Caco-2 (cell line): ENCODE results near the gene RAPGEF1. TPM values are rescaled to one million over a fixed set of nuclear protein-coding genes. Genes with fewer than 3 reads are reported as not detected.

Source experiments
- BruUV-seq: library from RNA; stranded (reverse); fragments of 400-500 nt; replicated peaks from 2 replicates; lab custom pipeline; 2021; lab: Mats Ljungman, UMichigan
- CTCF ChIA-PET: fragments of 300-600 bp; sonication (Branson Sonifier 250); formaldehyde crosslinking; loops from one replicate; lab custom pipeline; 2022; ENCODE audit warnings: antibody characterized with exemption; lab: Charles Lee
- POLR2A ChIA-PET: fragments of 300-600 bp; sonication (Branson Sonifier 250); formaldehyde crosslinking; loops from one replicate; lab custom pipeline; 2022; ENCODE audit warnings: antibody characterized with exemption; lab: Charles Lee
- DNase-seq, 2 experiments: peaks; one replicate each; pipeline versions ENCODE4 v3.0.0 to v3.0.0-alpha.2; 2020 to 2022
- H3K27me3 ChIP-seq: replicated peaks from 2 replicates; pipeline ENCODE4 v1.6.0; 2011; ENCODE audit warnings: low read length; ENCODE audit not compliant: control insufficient read depth, insufficient read depth
- H3K36me3 ChIP-seq: 2 replicates; pipeline ENCODE4 v1.5.1; 2011; ENCODE audit warnings: low read length; ENCODE audit not compliant: control insufficient read depth, insufficient read depth
- H3K4me1 ChIP-seq: fragments of 250-450 bp; sonication (Bioruptor Pico); 2 replicates; pipeline ENCODE4 v1.5.1; 2020; ENCODE audit warnings: mild to moderate bottlenecking
- H3K4me3 ChIP-seq: 2 replicates; pipeline ENCODE4 v1.5.1; 2011; ENCODE audit warnings: low read depth, mild to moderate bottlenecking, control low read depth, low read length
- H3K9me3 ChIP-seq: fragments of 250-450 bp; sonication (Bioruptor Pico); 2 replicates; pipeline ENCODE4 v1.5.1; 2020; ENCODE audit warnings: mild to moderate bottlenecking, moderate library complexity
- H3K27ac Mint-ChIP-seq: one replicate; pipeline ENCODE4 v1.8.0; 2022; ENCODE audit warnings: mixed read lengths; ENCODE audit not compliant: unreplicated experiment
- H3K27me3 Mint-ChIP-seq: one replicate; pipeline ENCODE4 v1.8.0; 2022; ENCODE audit warnings: mixed read lengths; ENCODE audit not compliant: insufficient read depth, unreplicated experiment
- H3K36me3 Mint-ChIP-seq: one replicate; pipeline ENCODE4 v1.8.0; 2022; ENCODE audit warnings: mild to moderate bottlenecking, mixed read lengths; ENCODE audit not compliant: insufficient read depth, unreplicated experiment
- H3K4me1 Mint-ChIP-seq: one replicate; pipeline ENCODE4 v1.8.0; 2022; ENCODE audit warnings: low read depth, mixed read lengths; ENCODE audit not compliant: unreplicated experiment
- H3K4me3 Mint-ChIP-seq: one replicate; pipeline ENCODE4 v1.8.0; 2022; ENCODE audit warnings: mild to moderate bottlenecking, moderate library complexity, mixed read lengths; ENCODE audit not compliant: unreplicated experiment
- H3K9me3 Mint-ChIP-seq: one replicate; pipeline ENCODE4 v1.8.0; 2022; ENCODE audit warnings: mixed read lengths; ENCODE audit not compliant: unreplicated experiment
- intact Hi-C: fragments of 100-400 bp; cut with micrococcal nuclease; formaldehyde crosslinking; loops from one replicate; pipeline ENCODE4 v1.10.0; 2022; ENCODE audit not compliant: unreplicated experiment
- total RNA-seq: library from RNA; stranded (reverse); gene quantifications from 2 replicates; pipeline ENCODE4 v1.2.3, GENCODE V29; 2022
- TF ChIP-seq, protein P1 (sequence below), 2 experiments: fragments of 200-600 bp in 1 of 2; IDR thresholded peaks; 1 replicate in 1 of 2; 2 replicates in 1 of 2; pipeline versions ENCODE4 v1.5.1 to v1.8.0; 2011 to 2022; ENCODE audit warnings: antibody characterized with exemption in 1 of 2, control low read depth in 1 of 2, inconsistent platforms in 1 of 2, low read depth in 1 of 2, low read length in 1 of 2, mild to moderate bottlenecking in 1 of 2, moderate library complexity in 1 of 2; ENCODE audit not compliant: insufficient read depth in 1 of 2, severe bottlenecking in 1 of 2, unreplicated experiment in 1 of 2

RAPGEF1 gene
- total RNA-seq, 1 experiment from 2014 or later, result 75.4 TPM

DNA sequence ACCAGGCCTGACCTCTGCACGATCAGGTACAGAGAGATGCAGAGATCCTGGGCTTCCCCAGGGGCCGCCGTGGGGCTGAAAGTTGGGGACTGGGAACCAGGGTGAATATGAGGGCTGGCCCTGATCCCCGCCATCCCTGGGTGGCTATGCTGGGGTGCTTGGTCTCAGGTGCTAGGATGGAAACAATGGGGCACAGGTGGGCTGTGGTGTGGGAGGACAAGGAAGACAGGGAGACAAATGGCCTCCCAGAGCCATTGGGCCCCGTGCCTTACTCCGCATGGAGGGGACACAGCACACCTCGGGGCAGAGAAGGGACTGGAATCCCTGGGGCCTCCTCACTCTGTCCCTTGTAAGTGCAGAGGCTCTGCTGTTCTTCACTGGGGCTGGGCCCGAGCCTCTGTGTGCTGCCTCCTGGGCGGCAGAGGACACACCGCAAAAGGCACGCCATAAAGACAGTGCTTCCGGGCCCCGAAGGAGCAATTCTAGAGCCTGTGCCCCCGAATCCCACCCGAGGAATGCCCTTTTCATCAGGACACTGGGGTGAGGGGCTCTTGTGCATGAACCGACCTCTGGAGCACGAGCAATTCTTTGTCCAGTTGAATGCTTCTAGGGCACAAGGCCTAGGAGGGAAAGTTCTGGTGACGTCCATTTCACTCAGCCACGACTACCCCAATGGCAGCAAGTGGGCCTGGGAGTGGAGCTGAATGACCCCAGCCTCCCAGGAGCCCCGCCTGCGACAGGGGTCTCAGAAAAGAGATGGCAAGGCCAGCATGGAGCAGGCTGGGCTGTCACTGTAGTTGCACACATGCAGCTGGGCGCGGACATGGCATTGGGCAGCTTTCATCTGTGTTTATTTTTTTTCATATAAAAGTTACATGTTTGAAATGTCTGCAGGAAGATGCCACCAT lies 163.7 kb downstream of the RAPGEF1 start:
- no peak for DNase-seq
- BruUV-seq, result no TSS peak
- no peaks in the 10 kb centered on the region for H3K27me3 Mint-ChIP-seq
- Histone ChIP-seq H3K9me3 (no peaks in the 10 kb centered on the region), H3K4me1 (no peaks in the 10 kb centered on the region), H3K36me3 (peaks cover 3% of the 10 kb centered on the region), H3K27me3 (no peaks in the 10 kb centered on the region), H3K4me3 (no peak overlapping the region)
- no peaks in the 10 kb centered on the region for H3K9me3 Mint-ChIP-seq
- TF ChIP-seq, protein P1, sequence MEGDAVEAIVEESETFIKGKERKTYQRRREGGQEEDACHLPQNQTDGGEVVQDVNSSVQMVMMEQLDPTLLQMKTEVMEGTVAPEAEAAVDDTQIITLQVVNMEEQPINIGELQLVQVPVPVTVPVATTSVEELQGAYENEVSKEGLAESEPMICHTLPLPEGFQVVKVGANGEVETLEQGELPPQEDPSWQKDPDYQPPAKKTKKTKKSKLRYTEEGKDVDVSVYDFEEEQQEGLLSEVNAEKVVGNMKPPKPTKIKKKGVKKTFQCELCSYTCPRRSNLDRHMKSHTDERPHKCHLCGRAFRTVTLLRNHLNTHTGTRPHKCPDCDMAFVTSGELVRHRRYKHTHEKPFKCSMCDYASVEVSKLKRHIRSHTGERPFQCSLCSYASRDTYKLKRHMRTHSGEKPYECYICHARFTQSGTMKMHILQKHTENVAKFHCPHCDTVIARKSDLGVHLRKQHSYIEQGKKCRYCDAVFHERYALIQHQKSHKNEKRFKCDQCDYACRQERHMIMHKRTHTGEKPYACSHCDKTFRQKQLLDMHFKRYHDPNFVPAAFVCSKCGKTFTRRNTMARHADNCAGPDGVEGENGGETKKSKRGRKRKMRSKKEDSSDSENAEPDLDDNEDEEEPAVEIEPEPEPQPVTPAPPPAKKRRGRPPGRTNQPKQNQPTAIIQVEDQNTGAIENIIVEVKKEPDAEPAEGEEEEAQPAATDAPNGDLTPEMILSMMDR (IDR thresholded peaks at IDR 0.05; ENCODE audit: insufficient read depth in 1 of 2, low read depth in 1 of 2, low read length in 1 of 2, severe bottlenecking in 1 of 2, unreplicated experiment in 1 of 2), result no peak
- ChIA-PET POLR2A (no interaction called here), CTCF (no interaction called here)
- intact Hi-C loops, result no loop called here
- peaks cover 46% of the 10 kb centered on the region for H3K36me3 Mint-ChIP-seq
- H3K4me1 Mint-ChIP-seq, result no peaks in the 10 kb centered on the region
- H3K4me3 Mint-ChIP-seq, result no peak overlapping the region
- no peak overlapping the region for H3K27ac Mint-ChIP-seq

DNA sequence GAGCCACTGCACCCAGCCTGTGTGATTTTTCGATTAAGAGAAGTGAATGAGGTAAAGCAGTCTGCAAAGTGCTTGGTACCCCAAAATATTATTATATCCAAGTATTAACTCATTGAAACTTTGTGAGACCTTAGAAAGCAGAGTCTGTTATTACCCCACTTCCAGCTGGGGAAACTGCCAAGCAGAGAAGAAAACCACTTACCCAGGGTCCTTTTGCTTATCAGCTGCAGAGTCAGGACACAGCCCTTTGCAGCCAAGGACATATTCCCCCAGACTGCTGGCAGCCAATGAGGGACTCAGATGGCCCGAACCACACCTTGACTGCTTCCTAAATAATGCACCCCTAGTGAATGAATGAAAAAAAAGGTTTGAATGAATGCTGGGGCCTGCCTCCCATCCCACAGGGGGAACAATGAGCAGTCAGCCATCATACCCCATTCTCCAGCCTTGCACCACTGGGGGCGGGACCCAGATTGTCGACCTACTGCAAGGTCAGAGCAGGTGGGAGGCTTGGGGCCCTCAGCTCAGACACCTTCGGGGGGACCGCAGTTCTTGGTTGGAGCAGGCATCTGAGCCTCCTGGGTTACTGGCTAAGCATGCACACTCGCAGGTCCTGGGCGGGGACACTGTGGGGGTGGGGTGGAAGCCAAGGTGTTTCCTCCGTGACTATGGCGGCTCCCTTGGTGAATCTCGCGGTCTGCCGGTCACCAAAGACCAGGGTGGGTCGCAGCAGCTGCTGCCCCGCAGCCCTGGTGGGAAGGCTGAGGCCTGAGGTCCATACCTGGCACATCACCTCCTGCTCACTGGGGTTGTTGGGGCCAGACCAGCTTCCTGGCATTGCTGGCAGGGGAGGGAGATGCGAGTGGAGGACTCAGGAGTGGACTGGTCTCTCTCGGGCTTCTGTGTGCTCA lies 164.9 kb downstream of the RAPGEF1 start:
- TF ChIP-seq, protein P1 (IDR thresholded peaks at IDR 0.05; ENCODE audit: insufficient read depth in 1 of 2, low read depth in 1 of 2, low read length in 1 of 2, severe bottlenecking in 1 of 2, unreplicated experiment in 1 of 2), result no peak
- Histone ChIP-seq H3K4me3 (no peak overlapping the region), H3K4me1 (no peaks in the 10 kb centered on the region), H3K9me3 (no peaks in the 10 kb centered on the region), H3K27me3 (no peaks in the 10 kb centered on the region), H3K36me3 (peaks cover 3% of the 10 kb centered on the region)
- DNase-seq, result no peak
- BruUV-seq, result no TSS peak
- intact Hi-C loops, result no loop called here
- H3K27me3 Mint-ChIP-seq, result no peaks in the 10 kb centered on the region
- ChIA-PET CTCF (no interaction called here), POLR2A (no interaction called here)
- H3K9me3 Mint-ChIP-seq, result no peaks in the 10 kb centered on the region
- no peak overlapping the region for H3K27ac Mint-ChIP-seq
- no peak overlapping the region for H3K4me3 Mint-ChIP-seq
- no peaks in the 10 kb centered on the region for H3K4me1 Mint-ChIP-seq
- H3K36me3 Mint-ChIP-seq, result peaks cover 36% of the 10 kb centered on the region

DNA sequence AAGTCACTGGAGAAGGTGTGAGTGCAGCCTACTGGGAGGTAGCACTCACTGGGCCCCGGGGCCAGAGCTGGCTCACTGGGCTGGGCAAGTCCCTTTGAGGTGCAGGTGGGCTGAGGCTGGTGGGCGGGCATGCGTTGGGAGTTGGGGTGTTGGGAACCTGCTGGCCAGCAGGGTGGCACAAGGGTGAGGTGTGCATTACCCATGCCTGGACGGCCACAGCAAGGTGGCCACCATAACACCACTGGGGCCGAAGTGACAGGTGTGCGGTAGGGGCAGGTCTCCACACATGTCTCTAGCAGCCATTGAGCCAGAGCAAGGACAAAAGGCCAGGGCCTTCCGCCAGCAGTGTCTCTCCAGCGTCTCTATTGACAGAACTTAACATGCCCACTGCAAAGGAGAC lies 172.0 kb downstream of the RAPGEF1 start:
- Histone ChIP-seq H3K27me3 (no peaks in the 10 kb centered on the region), H3K4me1 (no peaks in the 10 kb centered on the region), H3K4me3 (no peak overlapping the region), H3K36me3 (no peaks in the 10 kb centered on the region), H3K9me3 (peaks cover 8% of the 10 kb centered on the region; the same call in 1 of the 2 replicates)
- POLR2A ChIA-PET, result no interaction called here
- CTCF ChIA-PET, result no interaction called here
- no peak overlapping the region for H3K4me3 Mint-ChIP-seq
- no peaks in the 10 kb centered on the region for H3K27me3 Mint-ChIP-seq
- intact Hi-C loops, result loop anchor here (10.0 kb wide), 1 partner anchor 63 kb away; the partner anchor contains the start of gene POMT1
- DNase-seq, result no peak
- H3K4me1 Mint-ChIP-seq, result no peaks in the 10 kb centered on the region
- H3K27ac Mint-ChIP-seq, result no peak overlapping the region
- no TSS peak for BruUV-seq
- peaks cover 38% of the 10 kb centered on the region for H3K36me3 Mint-ChIP-seq
- no peaks in the 10 kb centered on the region for H3K9me3 Mint-ChIP-seq
- TF ChIP-seq, protein P1 (IDR thresholded peaks at IDR 0.05; ENCODE audit: insufficient read depth in 1 of 2, low read depth in 1 of 2, low read length in 1 of 2, severe bottlenecking in 1 of 2, unreplicated experiment in 1 of 2), result no peak
